GM19023 (cell line): Measurements from ENCODE around the gene TUBA4A.
"Not testable (repeated sequence)": the region's sequence is repeated elsewhere in the genome, so short reads cannot be mapped to it uniquely, and the experiment has no call there.

Experiments
- ATAC-seq: cut with Tn5 transposase; IDR thresholded peaks from one replicate; pipeline ENCODE4 v1.9.1; 2021; ENCODE audit warnings: mild to moderate bottlenecking, moderate library complexity; ENCODE audit not compliant: unreplicated experiment

The TUBA4A gene

GRCh38 chr2:219214141-219214540, 39.6 kb downstream of the TUBA4A start:
- ATAC-seq: no peak

GRCh38 chr2:219213486-219214071, 40.1 kb downstream of the TUBA4A start:
- no peak for ATAC-seq

- ATAC-seq: no peak
Measured at GRCh38 chr2:219213026-219213415, 40.7 kb downstream of the TUBA4A start.

DNA sequence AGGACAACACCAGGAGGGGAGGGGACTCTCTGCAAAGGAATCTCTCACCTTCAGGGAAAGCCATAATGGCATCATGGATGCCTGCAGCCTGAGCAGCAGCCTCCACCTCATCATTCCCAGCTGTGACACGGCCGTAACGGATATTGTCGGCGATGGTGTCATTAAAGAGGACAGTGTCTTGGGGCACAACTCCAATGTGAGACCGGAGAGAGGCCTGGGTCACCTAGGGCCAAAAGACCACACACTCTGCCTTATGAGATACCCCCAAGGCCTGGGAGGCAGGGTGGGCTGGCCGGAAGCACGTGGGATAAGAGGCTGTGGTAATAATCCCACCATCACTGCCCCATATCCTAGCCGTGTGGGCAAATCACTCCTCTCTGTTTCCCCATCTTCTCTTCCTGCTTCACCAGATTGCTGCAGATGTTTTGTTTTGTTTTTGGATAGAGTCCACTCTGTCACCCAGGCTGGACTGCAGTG, 42.8 kb downstream of the TUBA4A start:
- no peak for ATAC-seq

DNA sequence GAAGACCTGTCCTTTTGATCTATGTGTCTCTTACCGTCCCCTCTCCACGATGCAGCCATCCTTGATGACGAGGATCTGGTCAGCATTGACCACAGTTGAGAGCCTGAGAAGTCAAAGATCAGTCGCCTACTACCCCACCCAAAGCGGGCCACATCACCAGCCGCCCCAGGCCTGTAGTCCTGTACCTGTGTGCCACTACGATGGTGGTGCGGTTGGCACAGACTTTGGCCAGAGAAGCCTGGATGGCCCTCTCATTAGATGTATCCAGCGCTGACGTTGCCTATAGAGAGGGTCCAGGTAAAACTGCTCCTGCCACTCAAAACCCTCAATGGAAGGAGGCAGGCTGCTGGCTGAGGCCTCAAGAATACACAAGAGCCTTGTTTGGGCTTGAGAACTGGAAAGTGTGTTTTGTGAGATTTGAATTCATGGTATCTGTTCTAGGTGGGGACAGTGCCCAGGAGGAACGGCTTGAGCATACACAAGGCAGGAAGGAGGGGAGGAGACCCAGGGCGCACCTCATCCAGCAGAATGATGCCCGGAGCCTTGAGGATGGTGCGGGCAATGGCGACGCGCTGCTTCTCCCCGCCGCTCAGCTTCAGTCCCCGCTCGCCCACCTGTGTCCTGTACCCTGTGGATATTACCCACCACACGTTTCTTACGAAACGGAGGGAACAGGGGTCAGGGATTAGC, 43.4 kb downstream of the TUBA4A start:
- ATAC-seq: no peak

DNA sequence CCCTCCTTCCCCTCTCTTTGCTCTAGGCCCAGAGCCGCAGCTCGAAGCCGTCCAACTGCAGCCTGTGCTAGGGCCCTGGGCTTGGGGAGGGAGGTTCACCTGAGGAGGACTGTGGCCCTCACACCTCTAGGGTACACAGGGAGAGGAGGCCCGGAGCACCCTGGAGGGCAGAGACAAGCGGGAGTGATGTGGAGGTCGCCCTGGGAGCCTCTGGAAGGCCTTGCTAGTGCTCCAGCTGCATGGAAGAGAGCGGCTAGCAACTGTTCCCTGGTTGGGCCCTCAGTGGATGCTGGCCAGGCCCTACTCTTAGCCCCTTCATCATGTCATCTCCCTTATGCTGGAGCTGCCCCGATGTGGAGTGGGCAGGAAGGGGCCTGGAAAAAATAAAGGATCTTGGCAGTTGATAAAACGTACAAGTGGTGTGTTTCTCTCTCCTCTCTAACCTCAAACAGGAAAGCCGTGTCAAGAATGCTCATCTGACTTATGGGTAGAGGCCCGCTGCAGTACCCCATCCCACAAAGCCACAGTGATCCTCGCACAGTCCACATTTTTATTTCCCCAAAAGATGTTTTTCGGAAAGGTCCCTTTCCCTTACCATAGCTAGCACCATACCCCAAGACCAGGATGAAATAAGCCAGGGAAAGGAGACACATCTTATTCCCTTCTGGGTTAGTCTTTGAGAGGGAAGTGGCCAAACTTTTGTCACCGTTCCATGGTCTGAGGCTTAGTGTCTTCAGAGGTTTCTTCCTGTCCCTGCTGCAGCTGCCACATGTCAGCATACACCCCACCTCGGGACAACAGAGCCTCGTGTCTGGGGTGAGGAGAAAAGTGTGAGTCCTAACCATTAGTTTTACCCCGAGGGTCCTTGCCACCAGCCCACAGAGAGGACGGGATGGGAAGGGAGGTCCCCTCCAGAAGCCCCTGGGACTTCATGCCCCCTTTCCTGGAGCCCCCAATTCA, 44.2 kb downstream of the TUBA4A start:
- no peak for ATAC-seq

DNA sequence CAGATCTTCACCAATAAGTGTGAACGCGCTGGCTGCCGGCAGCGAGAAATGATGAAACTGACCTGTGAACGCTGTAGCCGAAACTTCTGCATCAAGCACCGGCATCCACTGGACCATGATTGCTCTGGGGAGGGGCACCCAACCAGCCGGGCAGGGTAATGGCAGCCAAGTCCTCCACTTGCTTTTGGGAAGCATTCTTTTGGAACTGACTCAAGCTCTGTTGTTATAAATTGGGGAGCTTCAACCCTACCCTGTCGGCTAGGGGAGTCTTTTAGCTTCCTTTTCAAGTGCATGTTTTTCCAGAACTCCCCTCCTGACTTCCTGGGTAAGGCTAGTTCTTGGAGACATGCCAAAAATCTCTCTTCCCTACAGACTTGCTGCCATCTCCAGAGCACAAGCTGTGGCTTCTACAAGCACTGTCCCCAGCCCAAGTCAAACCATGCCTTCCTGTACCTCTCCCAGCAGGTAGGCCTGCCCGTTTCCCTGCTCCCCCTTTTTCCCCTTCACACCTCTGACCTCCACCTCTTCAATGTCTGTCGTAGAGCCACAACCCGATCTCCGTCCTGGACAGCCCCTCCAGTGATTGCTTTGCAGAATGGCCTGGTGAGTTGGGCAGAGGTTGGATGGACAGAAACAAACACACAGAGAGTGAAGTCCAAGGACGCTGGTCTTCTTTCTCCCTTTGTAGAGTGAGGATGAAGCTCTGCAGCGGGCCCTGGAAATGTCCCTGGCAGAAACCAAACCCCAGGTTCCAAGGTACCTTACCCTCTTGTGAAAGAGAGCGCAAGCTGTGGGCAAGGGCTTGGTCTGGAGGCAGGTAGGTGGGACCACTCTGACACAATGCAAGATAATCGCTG, 45.6 kb downstream of the TUBA4A start:
- ATAC-seq: no peak

DNA sequence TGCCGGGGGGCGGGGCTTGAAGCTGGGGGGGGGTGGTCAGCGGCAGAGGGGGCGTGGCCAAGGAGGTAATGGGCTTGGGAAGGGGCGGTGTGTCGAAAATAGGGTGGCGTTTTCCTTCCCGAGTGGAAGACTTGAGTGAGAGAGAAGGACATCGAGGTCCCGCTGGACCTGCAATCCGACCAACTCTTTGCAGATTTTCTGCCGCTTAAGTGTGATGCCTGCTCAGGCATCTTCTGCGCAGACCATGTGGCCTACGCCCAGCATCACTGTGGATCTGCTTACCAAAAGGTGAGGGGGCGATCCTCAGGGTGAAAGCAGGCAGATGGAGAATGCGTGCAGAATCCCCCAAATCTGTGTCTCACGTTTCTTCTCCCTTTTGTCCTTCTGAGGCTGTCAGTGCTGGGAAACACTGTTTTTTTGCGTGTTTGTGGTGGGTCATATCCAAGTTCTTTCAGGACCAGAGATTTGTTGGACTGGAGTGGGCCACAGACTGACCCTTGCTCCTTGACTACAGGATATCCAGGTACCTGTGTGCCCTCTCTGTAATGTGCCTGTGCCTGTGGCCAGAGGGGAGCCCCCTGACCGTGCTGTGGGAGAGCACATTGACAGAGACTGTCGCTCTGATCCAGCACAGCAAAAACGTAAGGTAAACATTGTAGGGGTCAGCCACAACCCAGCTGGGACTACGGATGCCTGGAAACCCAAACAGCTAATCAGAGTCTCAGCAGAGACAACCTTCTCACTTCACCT, 46.4 kb downstream of the TUBA4A start:
- no peak for ATAC-seq

DNA sequence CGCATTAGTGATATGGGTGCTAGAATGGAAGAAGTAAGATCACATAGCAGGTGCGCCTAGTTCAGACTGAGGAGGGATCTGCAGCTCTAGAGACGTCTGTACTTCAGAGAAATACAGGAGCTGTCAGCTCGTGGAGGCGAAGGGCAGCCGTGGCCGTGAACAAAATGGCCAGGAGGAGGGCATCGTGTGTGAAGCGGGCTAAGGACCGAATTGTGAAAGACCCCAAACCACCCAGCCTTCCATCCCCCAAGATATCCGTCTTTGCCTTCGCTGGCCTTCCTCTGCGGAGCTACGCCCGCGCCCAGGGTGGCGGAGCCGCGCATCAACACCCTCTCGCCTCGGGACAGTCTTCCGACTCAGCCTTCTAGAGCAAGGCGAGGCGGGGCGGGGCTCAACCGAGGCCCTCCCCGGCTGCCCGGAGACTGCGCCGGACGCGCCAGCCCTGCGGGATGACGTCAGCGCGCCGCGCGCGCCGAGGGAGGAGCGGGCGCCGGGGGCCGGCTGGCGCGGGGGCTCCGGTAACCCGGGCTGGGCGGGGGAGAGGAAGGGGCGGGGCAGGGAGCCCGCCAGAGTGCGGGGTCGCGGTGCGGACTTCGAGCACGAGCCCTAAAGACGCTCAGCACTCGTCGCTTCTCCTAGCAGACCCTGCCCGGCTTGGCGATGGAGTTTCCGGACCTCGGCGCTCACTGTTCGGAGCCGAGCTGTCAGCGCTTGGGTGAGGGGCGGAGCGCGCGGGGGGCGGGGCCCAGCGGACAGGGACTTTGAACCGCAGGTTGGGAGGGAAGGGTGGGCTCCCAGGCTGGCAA, 47.2 kb downstream of the TUBA4A start, which contains the start of gene ZFAND2B:
TSS of gene ZFAND2B (plus strand) at position 455 of the 806 bp plus-strand sequence. CDS start at position 661, 206 bp downstream.
- ATAC-seq: peak; percentile 97

DNA sequence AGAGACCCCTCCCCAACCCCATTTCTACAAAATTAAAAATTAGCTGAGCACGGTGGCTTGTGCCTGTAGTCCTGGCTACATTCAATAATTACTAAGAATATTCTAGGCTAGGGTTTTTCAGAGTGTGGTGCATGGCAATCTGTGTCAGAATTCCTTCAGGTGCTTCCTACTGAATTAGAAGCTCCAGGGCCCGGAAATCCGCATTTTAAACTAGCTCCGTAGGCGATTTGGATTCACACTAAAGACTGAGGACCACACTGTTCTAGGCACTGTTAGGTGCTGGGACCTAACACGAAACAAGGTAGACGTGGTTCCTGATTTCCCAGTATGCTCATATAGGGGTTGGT, 47.8 kb downstream of the TUBA4A start:
- no peak for ATAC-seq

DNA sequence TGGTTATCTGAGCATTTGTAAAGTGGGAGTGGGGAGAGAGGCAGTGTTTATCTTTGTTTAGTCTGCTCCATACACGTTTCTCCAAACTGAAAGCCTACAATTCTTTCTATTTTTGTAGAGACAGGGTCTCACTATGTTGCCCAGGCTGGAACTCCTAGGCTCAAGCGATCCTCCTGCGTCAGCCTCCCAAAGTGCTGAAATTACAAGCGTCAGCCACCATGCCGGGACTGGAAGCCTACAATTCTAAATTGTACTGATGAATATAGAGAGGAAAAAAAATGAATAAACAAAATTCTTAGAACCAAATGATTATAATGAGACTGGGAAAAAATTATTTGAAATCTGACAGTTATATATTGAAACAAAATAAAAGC, 48.6 kb downstream of the TUBA4A start:
- ATAC-seq: no peak

- ATAC-seq: no peak
Measured at GRCh38 chr2:219204425-219205164, 49.1 kb downstream of the TUBA4A start.

- not testable (repeated sequence) for ATAC-seq
Measured at GRCh38 chr2:219201331-219201730, 52.4 kb downstream of the TUBA4A start.

DNA sequence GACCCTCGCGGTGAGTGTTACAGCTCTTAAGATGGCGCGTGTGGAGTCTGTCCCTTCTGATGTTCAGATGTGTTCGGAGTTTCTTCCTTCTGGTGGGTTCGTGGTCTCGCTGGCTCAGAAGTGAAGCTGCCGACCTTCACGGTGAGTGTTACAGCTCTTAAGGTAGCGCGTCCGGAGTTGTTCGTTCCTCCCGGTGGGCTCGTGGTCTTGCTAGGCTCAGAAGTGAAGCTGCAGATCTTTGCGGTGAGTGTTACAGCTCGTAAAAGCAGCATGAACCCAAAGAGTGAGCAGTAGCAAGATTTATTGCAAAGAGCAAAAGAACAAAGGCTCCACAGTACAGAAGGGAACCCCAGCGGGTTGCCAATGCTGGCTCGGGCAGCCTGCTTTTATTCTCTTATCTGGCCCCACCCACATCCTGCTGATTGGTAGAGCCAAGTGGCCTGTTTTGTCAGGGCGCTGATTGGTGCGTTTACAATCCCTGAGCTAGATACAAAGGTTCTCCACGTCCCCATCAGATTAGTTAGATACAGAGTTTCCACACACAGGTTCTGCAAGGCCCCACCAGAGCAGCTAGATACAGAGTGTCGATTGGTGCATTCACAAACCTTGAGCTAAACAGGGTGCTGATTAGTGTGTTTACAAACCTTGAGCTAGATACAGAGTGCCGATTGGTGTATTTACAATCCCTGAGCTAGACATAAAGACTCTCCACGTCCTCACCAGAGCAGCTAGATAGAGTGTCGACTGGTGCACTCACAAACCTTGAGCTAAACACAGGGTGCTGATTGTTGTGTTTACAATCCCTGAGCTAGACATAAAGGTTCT, 53.0 kb downstream of the TUBA4A start:
- ATAC-seq: not testable (repeated sequence)
